Adrenal gland (tissue), 12 donors: ENCODE measurements around the gene NEU4. TPM values are rescaled to one million over a fixed set of nuclear protein-coding genes. Genes with fewer than 3 reads are reported as not detected.
A peak's percentile ranks its signal among the peaks of the same experiment; 100 is the strongest.
"Not testable (repeated sequence)": the region's sequence is repeated elsewhere in the genome, so short reads cannot be mapped to it uniquely, and the experiment has no call there.

ENCODE experiments used
- DNase-seq, 7 donors: peaks; one replicate each; pipeline ENCODE4 v3.0.0-alpha.2; 2019 to 2020
- H3K27ac ChIP-seq, 5 donors: fragments of 200-600 bp; sonication (generic) in 4 of 5; 1 replicate in 3 of 5; 2 replicates in 2 of 5; pipeline versions ENCODE4 v1.5.1 to v1.8.0; 2016 to 2020; ENCODE audit warnings: mild to moderate bottlenecking in 1 of 5
- H3K27me3 ChIP-seq: fragments of 200-600 bp; 2 replicates; pipeline ENCODE4 v1.8.0; 2021
- H3K36me3 ChIP-seq, 2 donors: fragments of 200-600 bp; replicated peaks in 1 of 2; 1 replicate in 1 of 2; 2 replicates in 1 of 2; pipeline versions ENCODE4 v1.5.1 to v1.8.0; 2018 to 2022
- H3K4me1 ChIP-seq, 2 donors: fragments of 200-600 bp; replicated peaks in 1 of 2; 1 replicate in 1 of 2; 2 replicates in 1 of 2; pipeline versions ENCODE4 v1.5.1 to v1.8.0; 2018 to 2021
- H3K4me3 ChIP-seq, 4 donors: fragments of 200-600 bp; sonication (generic) in 3 of 4; one replicate each; pipeline ENCODE4 v1.5.1; 2016 to 2018
- H3K9me3 ChIP-seq, 3 donors: fragments of 200-600 bp; sonication (generic) in 1 of 3; replicated peaks in 1 of 3; 1 replicate in 2 of 3; 2 replicates in 1 of 3; pipeline versions ENCODE4 v1.5.1 to v1.8.0; 2016 to 2021
- CTCF ChIP-seq, 6 experiments: fragments of 450-650 bp in 4 of 6; fragments of 200-600 bp in 2 of 6; sonication (generic) in 1 of 6; IDR thresholded peaks; 1 replicate in 5 of 6; 2 replicates in 1 of 6; pipeline versions ENCODE4 v1.5.1 to v1.8.0; 2016 to 2021; ENCODE audit warnings: antibody characterized with exemption in 6 of 6, mild to moderate bottlenecking in 2 of 6, moderate library complexity in 1 of 6
- POLR2A ChIP-seq, 2 donors: fragments of 450-650 bp; IDR thresholded peaks; one replicate each; pipeline ENCODE4 v1.6.1; 2017; ENCODE audit warnings: antibody characterized with exemption in 2 of 2, mild to moderate bottlenecking in 2 of 2, moderate library complexity in 1 of 2
- WGBS, 4 donors: extraction: QIAGEN DNeasy Blood & Tissue Kit in 2 of 4; methylation state at CpG; one replicate each; pipeline versions ENCODE4 v1.1.5 to v1.1.7; 2013 to 2017; 5-methylcytosine and 5-hydroxymethylcytosine counted together
- intact Hi-C, 2 donors: fragments of 100-400 bp; cut with DNase I; formaldehyde crosslinking; loops; one replicate each; pipeline versions ENCODE4 v1.14.1 to v1.15.0; 2022 to 2023
- polyA plus RNA-seq, 3 donors: library from polyadenylated mRNA; stranded (reverse); fragments of 200-250 nt in 2 of 3; fragments of 350-450 nt in 1 of 3; fragmentation: Illumina TruSeq in 1 of 3; extraction: RNeasy Lipid Tissue Mini Kit (QIAGEN cat#74804) in 1 of 3; gene quantifications; one replicate each; pipeline ENCODE4 v1.2.3, GENCODE V29; 2013 to 2014
- total RNA-seq, 9 donors: library from RNA; depleted of rRNA in 4 of 9; stranded (reverse); fragments of >200 nt in 4 of 9; fragments of 120-200 nt in 1 of 9; fragmentation: NEBNext Ultra II Directional in 1 of 9; extraction: Animal tissue kit (Norgen Biotek cat#: 25700) in 1 of 9; gene quantifications; one replicate each; pipeline versions ENCODE4 v1.1.0 to v1.2.4, GENCODE V29; 2013 to 2023
- donor health status: healthy with polysubstance abuse.
- donor health status: Bipolar disorder and iron deficiency.
- donor health status: DM: yes; HTN: yes; CAD: no.
- donor health status: DM: no; HTN: no; CAD: no.
- donor health status: DM: no; HTN: no; CAD: no.
- donor health status: DM: yes; HTN: yes; CAD: no.

Gene NEU4
- total and polyA plus RNA-seq, 12 donors = 0.17 to 2.3 (median 0.37) TPM; not detected in 3

- intact Hi-C loops = no loop called here
- no peaks in the 10 kb centered on the region for H3K36me3 ChIP-seq
- peak in 2 of 7 donors; percentile 16 to 41 for DNase-seq
- no peak overlapping the region for H3K27ac ChIP-seq
- WGBS, 4 donors = 76 to 87% (median 85%) methylated on average over 18 to 48 of the region's 48 CpGs
- H3K27me3 ChIP-seq = no peaks in the 10 kb centered on the region
- TF ChIP-seq CTCF (IDR thresholded peaks at IDR 0.05) (no peak), POLR2A (IDR thresholded peaks at IDR 0.05) (no peak)
- no peak overlapping the region for H3K4me3 ChIP-seq
- H3K4me1 ChIP-seq = no peaks in the 10 kb centered on the region
- H3K9me3 ChIP-seq = no peaks in the 10 kb centered on the region
Measured at GRCh38 chr2:241815477-241816430, 6.8 kb downstream of the NEU4 start.

GRCh38 chr2:241816431-241817121 lies 7.6 kb downstream of the NEU4 start:
- no peak overlapping the region for H3K27ac ChIP-seq
- no peak for TF ChIP-seq CTCF (IDR thresholded peaks at IDR 0.05)
- no peak for TF ChIP-seq POLR2A (IDR thresholded peaks at IDR 0.05)
- H3K4me1 ChIP-seq = no peaks in the 10 kb centered on the region
- peak in 1 of 7 donors; percentile 19 for DNase-seq
- H3K4me3 ChIP-seq = no peak overlapping the region
- 69 to 89% (median 75%) methylated on average over 7 to 33 of the region's 33 CpGs for WGBS, 4 donors
- H3K27me3 ChIP-seq = no peaks in the 10 kb centered on the region
- no peaks in the 10 kb centered on the region for H3K36me3 ChIP-seq
- no peaks in the 10 kb centered on the region for H3K9me3 ChIP-seq
- intact Hi-C loops = no loop called here

GRCh38 chr2:241817126-241817820 lies 8.3 kb downstream of the NEU4 start:
- intact Hi-C loops = no loop called here
- 51 to 58% (median 54%) methylated on average over 10 to 16 of the region's 16 CpGs for WGBS, 4 donors
- peak in 2 of 7 donors; percentile 23 to 34 for DNase-seq

GRCh38 chr2:241817821-241818215 lies 8.8 kb downstream of the NEU4 start:
- intact Hi-C loops, H3K27me3 ChIP-seq, H3K36me3 ChIP-seq, H3K27ac ChIP-seq, DNase-seq, H3K9me3 ChIP-seq, H3K4me3 ChIP-seq, H3K4me1 ChIP-seq: not testable (repeated sequence)
- WGBS, 4 donors = 75 to 82% (median 76%) methylated on average over 9 to 10 of the region's 10 CpGs

More at GRCh38 chr2:241817126-241817820, 8.3 kb downstream of the NEU4 start:
- no peaks in the 10 kb centered on the region for H3K27me3 ChIP-seq
- no peaks in the 10 kb centered on the region for H3K4me1 ChIP-seq
- no peak overlapping the region for H3K4me3 ChIP-seq
- H3K9me3 ChIP-seq = no peaks in the 10 kb centered on the region
- H3K36me3 ChIP-seq = no peaks in the 10 kb centered on the region
- H3K27ac ChIP-seq = no peak overlapping the region
- no peak for TF ChIP-seq POLR2A (IDR thresholded peaks at IDR 0.05)
- no peak for TF ChIP-seq CTCF (IDR thresholded peaks at IDR 0.05)
